HG02970 (cell line): Measurements from ENCODE around the gene USF2.
A peak's percentile ranks its signal among the peaks of the same experiment; 100 is the strongest.

Experiments
- ATAC-seq: cut with Tn5 transposase; IDR thresholded peaks from one replicate; pipeline ENCODE4 v1.9.1; 2021; ENCODE audit warnings: mild to moderate bottlenecking, moderate library complexity, moderate number of reproducible peaks; ENCODE audit not compliant: unreplicated experiment, low FRiP score

USF2 gene

DNA sequence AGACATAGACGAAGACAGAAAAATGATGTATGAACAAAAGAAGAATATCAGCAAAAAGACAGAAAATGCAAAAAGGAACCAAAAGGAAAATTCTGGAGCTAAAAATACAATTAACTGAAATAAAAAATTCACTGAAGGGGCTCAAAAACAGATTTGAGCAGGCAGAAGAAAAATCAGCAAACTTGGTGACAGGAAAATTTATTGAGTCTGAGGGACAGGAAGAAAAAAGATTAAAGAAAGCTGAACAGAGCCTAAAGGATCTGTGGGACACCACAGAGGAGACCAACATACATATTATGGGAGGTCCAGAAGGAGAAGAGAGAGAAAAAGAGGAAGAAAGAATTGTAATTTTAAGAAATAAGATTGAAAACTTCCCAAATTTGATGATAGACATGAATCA is 27.3 kb upstream of the USF2 start:
- no peak for ATAC-seq

DNA sequence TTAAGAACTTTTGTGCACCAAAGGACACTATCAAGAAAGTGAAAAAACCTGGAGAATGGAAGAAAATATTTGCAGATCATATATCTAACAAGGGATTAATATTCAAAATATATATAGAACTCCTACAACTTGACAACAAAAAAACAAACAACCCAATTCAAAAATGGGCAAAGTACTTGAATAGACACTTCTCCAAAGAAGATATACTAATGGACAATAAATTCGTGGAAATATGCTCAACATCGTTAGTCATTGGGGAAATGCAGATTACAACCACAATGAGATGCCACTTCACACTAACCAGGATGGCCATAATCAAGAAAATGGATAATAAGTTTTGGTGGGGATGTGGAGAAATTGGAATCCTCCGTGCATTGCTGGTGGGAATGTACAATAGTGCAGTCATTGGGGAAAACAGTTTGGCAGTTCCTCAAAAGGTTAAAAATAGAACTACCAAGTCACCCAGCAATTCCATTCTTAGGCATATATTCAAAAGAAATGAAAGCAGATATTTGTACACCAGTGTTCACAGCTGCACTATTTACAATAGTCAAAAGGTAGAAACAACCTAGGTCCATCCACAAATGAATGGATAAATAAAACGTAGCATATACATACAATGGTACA is 22.2 kb upstream of the USF2 start:
- ATAC-seq, result no peak

DNA sequence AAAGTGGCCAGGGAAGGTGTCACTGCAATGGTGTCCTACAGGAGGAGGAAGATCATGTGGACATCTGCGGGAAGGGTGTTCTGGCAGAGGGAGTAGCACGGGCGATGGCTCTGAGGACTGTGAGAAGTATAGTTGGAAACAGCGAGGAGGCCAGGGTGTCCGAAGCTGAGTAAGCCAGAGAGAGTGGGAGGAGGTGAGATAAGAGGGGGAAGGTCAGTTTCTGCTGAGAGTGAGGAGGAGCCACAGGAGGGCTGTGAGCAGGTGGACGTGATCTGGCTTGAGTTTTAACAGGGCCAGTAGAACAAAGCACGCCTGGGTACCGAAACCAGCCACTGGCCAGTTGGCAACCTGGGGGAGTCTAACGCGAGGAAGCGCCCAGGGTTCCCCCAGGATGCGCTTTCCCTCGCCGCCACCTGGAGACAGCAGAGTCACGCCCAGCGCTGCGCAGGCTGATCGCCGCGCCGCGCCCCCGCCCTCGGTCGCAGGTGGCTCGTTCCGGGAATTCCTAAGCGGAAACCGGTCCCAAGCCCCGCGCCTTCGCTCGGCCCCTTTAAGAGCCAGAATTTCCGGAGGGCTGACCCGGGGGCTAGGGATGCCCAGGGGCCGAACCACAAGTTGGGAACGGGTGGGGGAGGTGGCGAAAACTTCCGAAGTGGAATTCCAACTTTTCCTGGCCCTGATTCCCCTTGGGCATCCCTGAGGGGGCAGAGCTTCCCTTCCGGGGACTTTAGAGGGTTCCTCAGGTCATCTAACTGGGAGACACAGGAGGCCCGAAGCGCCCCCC is 21.0 kb upstream of the USF2 start:
- peak; percentile 29 for ATAC-seq

DNA sequence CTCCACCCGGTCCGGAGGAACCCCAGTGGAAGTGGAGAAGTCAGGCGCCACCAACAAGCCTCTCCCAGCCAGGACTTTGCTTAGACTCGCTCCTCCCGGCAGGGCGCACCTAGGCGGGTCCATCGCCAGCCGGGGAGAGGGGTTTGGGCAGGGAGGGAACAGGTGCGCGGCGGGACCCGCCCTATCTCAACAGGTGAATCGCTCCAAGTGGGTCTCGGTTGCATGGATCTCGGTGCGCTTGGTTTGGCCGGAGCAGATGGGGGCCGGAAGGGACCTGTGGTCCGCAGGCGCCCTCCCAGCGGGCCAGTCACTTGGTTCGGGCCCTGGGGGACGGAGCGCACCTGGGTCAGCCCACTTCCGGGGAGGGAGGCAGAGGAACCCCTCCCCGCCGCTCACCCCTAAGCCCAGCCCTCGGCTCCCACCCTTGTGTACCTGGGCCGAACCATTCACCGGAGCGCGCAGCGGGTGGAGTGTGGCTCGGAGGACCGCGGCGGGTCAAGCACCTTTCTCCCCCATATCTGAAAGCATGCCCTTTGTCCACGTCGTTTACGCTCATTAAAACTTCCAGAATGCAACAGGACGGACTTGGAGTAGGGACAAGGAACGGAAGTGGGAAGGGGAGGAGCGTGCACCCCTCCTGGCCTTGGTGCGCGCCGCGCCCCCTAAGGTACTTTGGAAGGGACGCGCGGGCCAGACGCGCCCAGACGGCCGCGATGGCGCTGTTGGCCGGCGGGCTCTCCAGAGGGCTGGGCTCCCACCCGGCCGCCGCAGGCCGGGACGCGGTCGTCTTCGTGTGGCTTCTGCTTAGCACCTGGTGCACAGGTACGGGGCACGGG is 20.2 kb upstream of the USF2 start, which contains the start of gene LSR:
LSR (plus strand) TSS at position 693 of the 836 bp plus-strand sequence; CDS start at position 714, 21 bp downstream.
- peak; percentile 82 for ATAC-seq

DNA sequence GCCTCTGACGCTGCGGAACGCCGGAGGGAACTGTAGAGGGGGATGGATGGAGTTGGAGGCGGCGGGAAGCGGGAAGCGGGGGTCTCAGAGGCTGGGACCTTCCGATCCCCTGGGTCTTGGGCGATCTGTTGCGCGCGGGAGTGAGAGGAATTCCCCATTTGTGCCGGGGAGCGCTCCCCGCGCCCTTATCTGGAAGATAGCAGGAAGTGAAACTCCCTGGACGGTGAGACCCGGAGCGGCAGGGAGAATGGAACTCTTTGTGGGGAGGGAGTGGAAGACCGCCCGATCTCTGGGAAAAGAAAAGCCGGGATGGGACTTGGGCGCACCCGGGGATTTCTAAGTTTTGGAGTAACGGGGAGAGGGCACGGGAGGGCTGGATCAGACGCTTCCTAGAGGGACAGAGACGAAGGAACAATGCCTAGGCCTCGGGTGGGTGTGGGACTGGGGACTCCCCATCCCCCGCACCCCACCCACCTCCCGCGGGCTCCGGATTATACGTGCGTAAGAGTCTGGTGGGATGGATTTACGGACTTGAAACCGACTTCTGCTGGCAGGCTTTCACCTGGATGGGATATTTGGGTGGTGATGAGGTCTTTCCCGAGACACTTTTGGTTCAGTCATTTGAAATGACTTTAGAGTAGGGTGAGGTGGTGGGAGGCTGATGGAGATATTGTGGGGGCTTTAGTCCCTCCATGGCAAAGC is 19.5 kb upstream of the USF2 start:
- peak; percentile 19 for ATAC-seq

- ATAC-seq, result no peak
These were observed 18.7 kb upstream of the USF2 start for GRCh38 chr19:35249848-35250711.

GRCh38 chr19:35251456-35251855 is 17.3 kb upstream of the USF2 start:
- ATAC-seq, result no peak

DNA sequence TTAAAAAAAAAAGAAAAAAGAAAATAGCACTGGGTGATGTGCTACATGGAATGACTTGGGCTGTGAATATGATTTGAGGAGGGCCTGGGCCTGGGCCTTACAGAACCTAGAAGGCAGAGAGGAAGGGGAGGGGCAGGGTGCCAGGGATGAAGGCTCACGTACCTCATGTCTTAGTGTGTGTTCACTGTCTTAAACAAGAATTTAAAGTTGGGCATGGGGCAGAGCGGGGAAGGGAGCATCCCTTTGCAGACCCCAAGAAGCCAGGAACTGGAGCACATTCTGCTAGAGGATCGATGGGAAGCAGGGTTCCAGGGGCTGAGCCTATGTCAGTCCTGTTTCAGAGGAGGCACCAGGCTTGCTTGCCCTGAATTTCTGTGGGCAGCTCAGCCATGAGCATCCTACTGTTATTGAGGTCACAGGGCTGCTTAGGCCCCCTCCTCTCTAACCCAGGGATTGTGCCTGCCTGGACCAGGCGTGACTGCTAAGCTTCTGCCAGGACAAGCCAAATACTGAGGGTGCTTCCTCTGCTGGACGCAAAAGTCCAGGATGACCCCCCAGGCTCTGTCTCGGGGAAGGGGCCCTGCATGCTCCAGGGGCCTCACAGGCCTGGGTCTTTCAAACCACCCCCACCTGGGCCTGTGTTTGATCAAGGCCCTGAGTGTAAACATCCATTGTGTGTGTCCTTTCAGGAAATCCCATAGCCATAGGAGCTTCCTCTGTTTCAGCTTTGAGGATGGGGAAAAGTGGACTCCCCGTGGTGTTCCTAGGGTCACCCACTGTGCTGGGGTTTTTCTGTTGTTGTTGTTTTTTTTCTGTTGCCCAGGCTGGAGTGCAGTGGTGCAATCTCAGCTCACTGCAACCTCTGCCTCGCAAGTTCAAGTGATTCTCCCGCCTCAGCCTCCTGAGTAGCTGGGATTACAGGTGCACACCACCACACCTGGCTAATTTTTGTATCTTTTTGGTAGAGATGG is 15.2 kb upstream of the USF2 start:
- ATAC-seq, result no peak

GRCh38 chr19:35254341-35255297 is 14.1 kb upstream of the USF2 start:
- ATAC-seq, result no peak

DNA sequence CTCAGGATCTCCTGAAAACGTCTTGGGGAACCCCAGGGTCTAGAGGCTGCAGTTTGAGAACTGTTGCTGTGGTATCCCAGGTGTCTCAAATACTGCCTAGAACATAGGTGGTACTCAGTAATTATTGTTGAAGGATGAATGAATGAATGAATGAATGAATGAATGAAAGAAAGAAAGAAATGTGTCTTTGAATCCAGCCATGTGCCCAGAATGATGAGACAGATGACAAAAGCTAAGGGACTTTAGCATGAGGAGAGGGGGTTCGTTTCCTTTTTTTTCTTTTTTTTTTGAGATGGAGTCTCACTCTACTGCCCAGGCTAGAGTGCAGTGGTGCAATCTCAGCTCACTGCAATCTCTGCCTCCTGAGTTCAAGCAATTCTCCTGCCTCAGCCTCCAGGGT is 12.2 kb upstream of the USF2 start:
- ATAC-seq, result no peak

GRCh38 chr19:35257113-35257461 is 11.7 kb upstream of the USF2 start:
- ATAC-seq, result no peak

DNA sequence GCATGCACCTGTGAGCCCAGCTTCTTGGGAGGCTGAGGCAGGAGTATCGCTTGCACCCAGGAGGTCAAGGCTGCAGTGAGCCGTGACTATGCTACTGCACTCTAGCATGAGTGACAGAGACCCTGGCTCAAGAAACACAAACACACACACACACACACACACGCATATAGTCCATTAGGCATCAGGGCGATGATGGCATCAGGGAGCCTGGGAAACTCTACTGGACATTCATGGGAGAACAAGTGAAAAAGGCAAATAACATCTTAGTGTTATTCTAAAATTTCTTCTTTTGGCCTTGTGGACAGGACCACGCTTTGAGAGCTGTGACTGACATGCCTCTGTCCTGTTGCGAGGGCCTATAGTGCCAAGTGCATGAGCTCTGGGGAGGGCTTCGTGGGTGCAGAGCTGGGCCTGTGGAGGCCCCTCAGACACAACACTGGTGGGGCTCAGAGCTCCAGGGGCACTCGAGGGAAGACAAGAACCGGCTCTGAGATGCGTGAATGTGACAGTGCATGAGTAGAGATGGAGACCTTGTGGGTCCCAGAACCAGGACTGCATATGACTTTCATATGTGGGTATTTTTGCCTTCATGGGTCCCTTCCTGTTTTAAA is 8.0 kb upstream of the USF2 start:
- ATAC-seq, result no peak

GRCh38 chr19:35261356-35262100 is 7.2 kb upstream of the USF2 start:
- no peak for ATAC-seq

- no peak for ATAC-seq
These were observed 6.5 kb upstream of the USF2 start for GRCh38 chr19:35262101-35262761.

DNA sequence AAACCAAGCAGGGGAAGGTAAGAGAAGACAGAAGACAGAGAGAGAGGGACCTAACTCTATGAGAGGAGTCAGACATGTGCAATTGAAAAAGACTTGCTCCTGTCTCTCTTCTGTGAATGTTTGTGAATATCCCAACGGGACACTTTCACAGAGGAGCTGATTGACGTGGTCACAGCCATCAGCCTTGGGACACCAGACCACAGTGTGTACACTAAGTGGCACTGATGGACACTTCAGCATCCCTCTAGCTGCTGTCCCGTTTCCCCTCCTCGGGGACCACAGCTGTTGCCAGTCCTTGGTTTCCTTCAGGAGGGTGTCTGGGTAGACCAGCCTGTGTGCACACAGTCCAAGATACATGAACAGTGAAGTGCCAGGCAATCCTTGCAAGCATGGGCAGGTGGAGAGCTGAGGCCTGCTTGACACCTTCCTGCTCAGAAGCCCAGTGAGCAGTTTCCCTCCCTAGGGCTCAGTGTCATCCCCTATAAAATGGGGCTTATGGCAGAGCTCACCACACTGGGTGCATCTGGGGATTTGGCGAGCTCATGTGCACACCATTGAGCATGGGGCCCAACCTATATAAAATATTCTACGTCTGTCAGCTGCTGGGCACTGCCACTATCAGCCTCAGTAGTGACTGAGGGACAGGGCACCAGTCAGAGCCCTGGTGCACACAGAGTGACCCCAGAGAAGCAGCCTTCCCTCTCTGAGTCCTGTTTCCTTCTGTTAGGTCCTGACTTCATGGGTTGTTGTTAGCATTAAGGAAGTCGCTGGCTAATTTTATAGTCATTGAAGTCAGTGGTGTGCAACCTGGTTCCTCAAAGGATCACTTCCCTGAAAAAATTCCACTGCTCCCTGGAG is 4.3 kb upstream of the USF2 start:
- no peak for ATAC-seq
